EH (cell line): ENCODE results near the gene METTL22.

Experiments used
- DNase-seq: peaks from one replicate; pipeline ENCODE4 v3.0.0-alpha.2; 2015; ENCODE audit warnings: low read depth

METTL22 gene

DNA sequence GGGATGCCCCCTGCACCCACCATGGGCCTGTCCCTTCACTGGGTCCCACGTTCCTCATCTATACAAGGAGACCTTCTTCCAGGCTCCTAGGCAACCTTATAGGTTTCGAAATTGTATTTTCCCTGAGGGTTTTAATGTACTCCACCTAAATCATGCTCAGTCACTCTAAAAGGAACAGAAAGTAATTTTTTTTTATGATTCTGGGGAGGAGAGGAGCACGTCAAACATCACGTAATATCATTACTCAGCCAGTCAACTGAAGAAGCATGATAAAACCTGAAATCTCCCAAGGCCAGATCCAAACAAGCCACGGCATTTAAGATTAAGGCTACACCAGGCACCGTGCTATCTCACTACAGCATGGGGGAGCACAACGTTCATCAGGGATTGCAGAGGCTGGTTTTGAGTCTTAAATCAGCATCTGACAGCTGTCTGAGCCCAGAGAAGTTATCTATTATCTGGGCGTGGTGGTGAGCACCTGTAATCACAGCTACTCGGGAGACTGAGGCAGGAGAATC is 27.3 kb upstream of the METTL22 start:
- DNase-seq, result no peak

DNA sequence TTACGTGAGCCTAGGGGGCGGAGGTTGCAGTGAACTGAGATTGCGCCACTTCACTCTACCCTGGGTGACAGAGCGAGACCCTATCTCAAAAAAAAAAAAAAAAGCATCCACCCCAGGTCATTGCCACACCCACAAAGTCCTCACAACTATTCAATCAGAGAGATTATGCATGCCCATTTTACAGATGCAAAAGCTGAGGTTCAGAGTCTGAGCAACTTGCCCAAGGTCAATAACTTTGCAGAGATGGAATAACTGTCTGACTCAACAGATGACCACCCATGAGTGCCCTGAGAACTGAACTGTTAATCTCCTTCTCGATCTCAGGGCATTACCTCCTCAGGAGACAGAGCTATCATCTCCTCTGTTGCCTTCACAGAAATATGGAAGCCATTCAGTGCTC is 25.7 kb upstream of the METTL22 start:
- DNase-seq, result no peak

DNA sequence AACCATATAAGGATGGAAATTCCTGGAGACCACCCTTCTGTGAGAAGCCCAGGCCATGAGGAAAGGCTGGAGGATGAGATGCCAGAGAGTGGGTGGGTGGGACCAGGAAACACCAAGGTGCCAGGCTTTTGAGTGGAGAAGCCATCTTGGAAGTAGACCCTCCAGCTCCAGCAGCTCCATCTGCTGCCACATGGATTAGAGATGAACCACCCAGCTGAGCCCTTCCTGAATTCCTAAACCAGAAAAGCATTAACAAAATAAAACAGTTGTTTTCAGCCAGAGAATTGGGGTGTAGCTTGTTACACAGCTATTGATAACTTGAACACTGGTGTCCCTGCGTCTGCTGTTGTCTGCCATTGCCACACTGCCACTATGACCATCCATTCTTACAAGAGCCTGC is 24.9 kb upstream of the METTL22 start:
- no peak for DNase-seq

DNA sequence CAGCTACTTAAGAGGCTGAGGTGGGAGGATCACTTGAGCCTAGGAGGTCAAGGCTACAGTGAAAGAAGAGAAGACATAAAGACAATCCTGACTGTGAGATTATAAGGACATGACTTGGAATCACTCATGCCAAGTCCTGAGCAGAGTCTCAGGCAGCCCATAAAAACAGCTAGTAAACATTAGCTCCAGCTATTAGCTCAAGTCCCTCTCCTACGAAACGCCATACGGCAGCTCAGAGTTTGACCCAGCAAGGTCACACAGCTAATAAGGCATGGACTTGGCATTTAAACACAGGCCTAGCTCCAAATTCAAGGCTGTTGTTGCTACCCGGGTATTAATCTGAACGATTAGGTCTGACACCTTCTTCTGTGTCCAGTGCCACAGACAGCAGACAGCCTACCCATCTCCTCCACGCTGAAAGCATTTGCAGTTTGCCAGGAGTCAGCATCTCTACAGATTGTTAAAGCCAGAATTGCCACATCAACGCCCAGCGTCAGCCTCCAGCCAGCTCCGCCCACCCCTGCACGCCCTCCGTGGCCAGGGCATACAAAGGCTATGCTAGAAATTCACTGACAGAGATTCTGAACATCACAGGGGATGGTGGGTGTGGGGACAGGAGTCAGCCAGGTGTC is 21.2 kb upstream of the METTL22 start:
- no peak for DNase-seq

DNA sequence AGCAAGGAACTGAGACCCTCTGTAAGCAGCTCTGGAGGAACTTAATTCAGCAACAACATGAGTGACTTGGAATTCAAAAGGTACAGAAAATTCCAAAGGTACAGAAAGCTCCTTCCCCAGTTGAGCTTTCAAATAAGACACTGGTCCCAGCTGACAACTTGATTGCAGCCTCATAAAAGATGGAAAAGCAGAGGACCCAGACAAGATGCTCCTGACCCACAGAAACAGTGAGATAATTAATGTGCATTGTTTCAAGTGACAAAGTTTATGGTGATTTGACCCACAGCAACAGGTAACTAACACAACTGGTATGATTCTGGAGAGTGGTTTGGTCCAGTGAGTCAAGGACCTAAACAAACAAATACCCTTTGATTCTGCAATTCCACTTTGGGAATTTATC is 15.9 kb upstream of the METTL22 start:
- no peak for DNase-seq

DNA sequence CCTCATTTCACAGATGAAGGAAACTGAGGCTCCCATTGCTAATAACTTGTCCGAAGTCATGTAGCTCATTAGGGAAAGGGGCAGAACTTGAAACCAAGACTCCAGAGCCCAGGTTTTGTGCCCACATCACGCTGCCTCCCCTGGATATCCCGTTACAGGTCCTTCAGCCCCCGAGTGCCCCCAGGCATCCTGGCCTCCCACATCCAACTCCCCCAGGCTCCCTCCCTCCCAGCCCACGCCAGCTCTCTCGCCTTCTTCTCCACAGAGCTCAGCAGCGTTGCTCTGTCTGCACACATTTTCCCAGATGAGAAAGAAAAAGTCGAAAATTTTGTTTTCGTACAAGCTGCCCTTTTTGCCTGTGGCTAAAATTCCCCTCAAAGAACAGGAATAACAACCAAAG is 14.3 kb upstream of the METTL22 start:
- DNase-seq, result no peak

DNA sequence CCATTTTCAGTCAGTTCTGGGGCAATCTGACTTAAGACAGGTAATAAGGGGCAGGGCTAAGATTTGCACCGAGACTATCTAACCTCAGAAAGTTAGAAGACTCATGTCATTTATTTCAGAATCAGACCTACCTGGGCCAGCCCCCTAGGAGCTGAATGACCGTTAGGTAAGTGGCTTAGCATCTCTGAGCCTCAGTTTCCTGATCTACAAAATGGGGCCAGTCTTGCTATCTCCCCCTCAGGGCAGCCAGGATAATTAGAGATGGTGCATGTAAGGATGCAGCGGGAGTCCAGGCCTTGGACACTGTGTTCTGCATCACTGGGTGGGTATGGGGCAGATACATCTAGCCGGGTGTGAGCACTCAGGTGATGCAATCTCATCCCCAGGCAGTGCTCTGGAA is 10.4 kb upstream of the METTL22 start:
- no peak for DNase-seq

DNA sequence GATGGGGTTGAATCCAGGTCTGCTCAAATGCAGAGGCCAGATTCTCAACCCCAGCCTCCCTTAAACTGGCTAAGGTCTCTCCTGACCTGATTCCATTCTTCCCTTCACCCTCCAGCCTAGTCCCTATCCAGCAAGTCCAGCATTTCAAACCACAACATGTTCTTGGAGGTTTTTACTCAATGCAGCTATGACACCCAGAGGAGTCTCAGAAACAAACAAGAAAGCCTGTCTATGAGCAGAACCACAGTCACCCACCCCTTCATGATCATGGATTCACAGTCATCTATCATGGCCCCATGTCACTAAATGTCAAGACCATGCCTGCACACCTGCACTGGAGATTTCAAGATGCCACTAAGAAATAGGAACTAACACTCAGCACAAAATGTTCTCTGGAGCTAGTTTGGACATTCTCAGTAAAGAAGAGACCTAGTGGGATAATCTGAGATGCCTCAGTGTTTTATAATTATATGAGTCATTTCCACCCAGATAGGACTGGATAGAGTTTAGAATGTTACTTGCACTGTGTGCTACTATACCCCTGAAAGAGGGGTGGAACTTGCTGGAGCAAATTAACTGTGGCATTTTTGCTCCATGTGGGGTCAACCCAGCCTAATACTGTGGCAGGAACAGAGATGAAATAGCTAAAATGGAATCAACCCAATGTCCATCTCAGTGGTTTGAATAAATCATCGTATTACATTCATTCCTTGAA is 9.5 kb upstream of the METTL22 start:
- DNase-seq, result peak; percentile 33

DNA sequence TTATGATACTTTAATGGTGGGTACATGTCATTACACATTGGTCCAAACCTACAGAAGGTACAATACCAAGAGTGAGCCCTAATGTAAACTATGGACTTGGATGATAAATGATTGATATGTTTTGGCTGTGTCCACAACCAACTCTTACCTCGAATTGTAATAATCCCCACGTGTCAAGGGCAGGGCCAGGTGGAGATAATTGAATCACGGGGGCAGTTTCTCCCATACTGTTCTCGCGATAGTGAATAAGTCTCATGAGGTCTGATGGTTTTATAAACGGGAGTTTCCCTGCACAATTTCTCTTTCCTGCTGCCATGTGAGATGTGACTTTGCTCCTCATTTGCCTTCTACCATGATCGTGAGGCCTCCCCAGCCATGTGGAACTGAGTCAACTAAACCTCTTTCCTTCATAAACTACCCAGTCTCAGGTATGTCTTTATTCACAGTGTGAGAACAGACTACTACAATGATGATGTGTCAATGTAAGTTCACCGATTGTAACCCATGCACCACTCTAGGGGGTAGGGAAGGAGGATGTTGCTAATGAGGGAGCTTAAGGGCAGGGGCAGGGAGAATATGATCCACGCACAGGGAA is 7.0 kb upstream of the METTL22 start:
- no peak for DNase-seq

DNA sequence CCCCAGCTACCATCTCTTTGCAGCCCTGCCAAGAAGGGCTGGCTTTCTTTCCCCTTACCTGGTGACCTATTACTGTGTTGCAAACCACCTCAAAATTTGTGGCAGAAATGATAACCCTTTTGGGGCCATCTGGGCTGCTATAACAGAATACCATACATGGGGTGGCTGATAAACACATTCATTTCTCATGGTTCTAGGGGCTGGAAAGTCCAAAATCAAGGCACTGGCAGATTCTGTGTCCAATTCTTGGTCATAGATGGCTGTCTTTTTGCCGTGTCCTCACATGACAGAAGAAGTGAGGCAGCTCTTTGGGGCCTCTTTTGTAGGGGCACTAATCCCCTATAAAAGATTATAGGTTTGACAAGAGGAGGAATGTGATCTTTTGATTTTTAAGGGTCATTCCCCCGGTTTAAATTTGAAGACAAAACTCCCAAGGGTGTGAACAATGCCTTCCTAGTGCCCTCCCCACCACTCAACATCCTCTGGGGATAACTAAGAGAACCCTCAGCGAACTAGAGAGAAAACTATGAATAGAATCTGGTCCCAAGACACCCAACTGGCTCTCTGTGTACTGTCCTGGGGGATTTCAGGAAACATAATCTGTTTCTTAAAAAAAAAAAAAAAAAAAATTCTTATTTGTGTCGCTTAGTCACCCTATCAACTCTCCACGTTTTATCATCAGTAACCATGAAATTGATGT is 1.7 kb upstream of the METTL22 start:
- no peak for DNase-seq

DNA sequence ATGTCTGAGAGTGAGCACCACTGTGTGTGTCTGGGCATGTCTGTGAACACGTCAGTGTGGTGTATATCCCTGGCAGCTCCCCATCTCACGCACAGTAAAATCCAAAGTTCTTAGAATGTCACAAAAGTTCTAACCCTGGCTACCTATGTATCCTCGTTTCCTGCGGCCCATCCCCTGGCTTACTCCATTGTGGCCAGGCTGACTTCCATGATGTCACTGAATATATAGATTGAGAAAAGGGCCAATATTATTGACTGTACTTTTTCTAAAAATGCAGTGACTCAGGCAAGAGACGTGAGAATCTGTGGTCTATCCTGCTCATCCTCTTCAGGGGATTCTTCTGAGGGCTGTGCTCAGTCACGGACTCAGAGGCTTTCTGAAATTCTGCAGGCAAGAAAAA is 963 bp upstream of the METTL22 start:
- DNase-seq, result peak; percentile 8

DNA sequence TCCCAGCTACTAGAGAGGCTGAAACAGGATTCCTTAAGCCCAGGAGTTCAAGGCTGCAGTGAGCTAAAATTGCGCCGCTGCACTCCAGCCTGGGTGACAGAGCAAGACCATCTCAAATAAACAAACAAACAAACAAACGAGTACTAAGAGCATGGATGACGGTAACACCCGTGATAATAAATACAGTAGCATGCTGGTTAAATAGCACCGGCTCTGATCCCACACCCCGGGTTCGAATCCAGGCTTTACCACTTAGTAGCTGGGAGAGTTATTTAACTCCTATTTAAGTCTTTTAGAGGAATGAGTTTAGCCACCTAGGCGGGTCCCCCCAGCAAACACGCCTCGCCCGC is 301 bp upstream of the METTL22 start:
- DNase-seq, result no peak

DNA sequence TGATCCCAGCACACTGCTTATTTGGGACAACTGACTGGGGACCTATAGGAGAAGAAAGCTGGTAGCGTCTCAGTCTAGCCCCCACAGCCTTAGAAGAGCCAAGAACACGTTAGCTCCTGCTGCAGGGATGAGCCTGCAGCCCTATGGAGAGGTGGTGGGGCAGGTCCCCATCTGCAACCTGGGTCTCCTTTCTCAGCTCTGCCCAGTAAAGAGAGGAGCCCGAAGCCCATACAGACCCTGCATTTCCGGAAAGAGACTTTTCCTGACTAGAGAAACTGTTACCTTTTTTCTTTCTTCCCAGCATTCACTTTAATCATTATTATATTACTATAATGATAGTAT is 788 bp downstream of the METTL22 start:
- DNase-seq, result no peak

DNA sequence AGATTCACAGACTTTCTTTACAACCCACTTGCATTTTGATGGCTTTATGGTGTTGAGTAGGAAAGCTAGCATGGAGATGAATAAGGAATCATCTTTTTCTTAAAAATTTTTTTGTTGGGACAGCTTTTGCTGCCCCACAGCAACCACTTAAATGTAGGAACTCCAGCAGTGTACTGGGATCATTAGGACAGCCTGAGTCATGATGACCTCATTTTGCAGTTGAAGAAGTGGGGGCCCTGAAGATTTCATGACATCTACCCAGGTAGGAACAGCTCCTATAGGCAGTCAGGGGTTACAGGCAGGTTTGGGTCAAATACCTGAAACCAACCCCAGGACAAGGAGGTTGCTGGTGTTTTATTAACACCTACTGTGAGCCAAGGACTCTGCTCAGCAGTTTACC is 2.1 kb downstream of the METTL22 start:
- peak; percentile 19 for DNase-seq

DNA sequence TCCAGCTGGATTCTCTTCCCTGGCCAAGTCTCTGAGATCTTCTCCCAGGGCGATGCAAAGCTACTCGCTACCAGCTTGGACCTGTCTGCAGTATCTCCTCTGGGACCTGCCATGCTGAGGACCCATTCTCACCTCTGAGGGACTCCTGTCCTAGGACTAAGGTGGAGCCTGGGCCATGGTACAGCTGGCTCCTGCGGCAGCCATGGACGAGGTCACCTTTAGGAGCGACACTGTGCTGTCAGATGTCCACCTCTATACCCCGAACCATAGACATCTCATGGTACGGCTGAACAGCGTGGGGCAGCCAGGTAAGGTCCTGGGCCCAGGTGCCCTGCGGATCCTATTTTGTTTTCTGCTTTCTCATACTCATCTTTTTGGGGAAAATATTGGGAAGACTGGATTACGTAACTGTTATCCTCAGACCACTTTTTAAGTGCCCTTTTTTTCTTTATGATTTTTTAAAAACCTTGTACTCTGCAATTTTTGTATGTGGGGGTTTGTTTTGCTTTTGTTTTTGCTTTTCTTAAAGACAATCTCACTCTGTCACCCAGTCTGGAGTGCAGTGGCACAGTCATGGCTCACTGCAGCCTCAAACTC is 4.1 kb downstream of the METTL22 start:
- no peak for DNase-seq

DNA sequence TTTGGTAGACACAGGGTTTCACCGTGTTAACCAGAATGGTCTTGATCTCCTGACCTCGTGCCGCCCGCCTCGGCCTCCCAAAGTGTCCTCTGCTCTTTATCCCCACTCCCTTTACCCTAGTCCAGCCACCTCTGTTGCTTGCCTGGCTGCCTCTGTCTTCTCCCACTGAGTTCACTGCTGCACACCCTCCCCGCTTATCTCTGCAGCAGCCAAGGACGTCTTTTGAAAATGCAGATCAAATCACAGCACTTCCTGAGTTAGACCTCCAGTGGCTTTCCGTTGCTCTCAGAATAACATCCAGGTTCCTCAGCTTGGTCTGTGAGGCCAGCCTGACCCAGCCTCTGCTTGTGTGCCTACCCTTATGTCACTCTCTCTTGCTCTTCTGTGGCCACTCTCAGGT is 5.4 kb downstream of the METTL22 start:
- DNase-seq, result no peak

DNA sequence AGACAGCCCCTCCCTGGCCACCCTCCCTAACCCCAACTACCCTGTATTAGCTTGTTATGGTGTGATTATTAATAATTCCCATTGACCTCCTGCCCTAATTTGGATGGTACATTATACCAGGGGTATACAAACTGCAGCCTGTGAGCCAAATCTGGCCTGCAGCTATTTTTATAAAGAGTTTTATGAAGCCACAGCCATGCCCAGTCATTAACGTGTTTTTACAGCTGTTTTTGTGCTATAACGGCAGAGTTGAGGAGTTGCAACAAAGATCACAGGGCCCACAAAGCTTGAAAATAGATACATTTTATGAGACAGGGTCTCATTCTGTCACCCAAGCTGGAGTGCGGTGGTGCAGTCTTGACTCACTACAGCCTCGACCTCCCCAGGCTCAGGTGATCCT is 6.0 kb downstream of the METTL22 start:
- no peak for DNase-seq

DNA sequence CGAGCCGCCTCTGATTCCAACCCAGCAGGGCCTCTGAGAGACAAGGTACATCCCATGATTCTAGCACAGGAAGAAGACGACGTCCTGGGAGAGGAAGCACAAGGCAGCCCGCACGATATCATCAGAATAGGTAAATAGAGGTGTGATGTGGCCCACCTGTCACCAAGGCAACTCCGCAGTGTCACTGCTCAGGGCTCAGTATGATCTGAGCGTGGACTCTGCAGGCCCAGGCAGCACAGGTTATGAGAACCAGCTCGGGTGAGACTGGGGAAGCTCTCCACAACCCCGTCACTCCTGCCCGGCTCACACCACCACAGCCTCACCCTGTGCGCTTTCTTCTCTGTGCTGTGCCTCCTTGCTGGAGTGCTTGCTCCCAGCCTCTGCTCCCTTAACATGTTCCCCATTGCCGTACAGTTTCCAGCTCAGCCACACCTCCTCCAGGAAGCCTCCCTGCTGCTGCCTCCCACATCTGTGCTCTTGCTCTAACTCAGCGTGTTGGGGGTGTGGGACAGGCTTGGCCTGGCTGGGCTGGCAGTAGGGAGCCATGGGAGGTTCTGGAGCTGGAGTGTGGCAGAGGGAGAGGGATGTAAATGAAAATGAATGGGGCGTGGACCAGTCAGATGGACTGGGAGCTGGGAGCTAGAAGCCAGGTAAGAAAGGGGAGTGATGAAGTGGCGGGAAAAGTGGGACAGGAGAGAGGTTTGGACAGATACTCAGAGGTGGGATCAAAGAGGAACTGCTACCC is 7.7 kb downstream of the METTL22 start:
- DNase-seq, result no peak

DNA sequence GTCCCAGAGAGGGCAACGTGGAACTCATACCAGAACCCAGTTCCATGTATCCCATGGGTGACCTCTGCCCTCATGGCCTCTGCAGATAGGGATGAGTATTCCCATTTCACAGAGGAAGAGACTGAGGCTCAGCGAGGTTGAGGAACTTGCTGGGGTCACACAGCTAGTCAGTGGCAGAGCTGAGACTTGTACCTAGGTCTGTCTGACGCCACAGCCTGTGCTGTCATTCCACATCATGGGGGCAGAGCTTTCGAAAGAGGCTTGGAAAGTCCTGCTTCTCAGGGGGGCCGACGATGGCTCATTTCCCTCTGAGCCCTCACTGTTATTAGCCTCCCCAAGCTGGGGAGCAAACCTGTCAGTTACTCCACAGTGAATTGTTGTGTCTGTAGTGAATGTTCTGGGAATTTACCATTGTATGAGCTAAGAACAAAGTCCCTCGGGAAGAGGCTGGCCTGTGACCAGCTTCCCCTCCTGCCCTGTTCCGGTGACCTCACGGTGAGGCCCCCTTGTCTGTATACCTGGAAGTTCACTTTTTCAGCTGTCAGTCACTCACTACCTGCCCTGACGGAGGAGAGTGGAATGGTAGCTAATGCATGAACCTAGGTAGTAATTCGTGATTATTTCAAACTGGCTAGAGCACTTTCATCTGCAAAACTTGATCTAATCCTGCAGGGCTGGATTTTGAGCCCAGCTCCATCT is 8.9 kb downstream of the METTL22 start:
- no peak for DNase-seq

DNA sequence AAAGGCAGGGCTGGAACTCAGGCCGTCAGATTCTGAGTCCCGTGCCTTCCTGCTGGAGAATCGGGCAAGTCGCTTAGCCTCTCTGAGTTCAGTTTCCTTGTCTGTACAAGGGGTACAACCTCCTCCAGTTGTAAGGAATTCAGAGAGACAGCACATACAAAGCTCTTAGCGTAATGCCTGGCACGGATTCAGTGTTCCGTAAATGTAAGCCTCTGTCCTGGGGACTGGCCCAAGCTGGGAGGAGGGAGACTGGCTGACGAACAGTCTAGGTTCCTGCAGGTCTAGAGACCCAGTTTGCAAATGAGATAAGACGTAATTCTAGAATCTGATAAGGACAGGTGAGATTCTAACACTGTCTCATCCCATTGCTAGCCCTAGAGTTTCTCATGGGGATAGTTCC is 9.9 kb downstream of the METTL22 start:
- DNase-seq, result no peak

DNA sequence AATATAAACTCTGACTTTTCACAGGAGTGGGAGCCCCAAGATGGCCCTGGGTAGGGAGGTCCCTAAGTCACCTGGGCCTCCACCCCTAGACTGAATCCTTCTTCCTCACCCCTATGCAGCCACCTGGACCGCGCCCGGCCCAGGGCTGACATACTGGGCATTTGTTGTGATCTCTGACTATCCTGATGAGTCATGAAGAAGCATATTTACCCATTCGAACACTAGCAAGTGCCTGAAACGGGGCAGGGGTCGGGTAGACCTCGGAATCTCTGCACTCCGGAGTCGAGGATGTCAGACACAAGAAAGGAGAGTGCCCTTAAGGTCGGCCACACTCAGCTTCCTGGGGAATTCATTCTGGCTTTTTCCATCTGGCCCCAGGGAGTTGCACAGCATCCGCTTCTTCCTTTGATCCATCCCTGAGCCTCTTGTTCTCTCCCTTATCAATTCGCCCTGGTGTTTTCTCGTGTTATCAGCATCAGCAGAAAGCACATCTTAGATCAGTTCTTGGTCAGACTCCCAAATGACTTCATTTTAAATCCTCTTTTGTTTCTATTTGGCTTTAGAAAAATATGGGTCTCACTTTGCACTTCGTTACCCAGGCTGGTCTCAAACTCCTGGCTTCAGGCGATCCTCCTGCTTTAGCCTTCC is 10.4 kb downstream of the METTL22 start:
- no peak for DNase-seq
